Upper lobe of left lung (tissue), 6 donors: Measurements from ENCODE around the gene MIPOL1. TPM values are rescaled to one million over a fixed set of nuclear protein-coding genes. Genes with fewer than 3 reads are reported as not detected.

ENCODE experiments used
- ATAC-seq, 2 donors: fragments of 200-7000 bp; cut with Tn5 transposase; one replicate each; pipeline ENCODE4 v1.9.1; 2022; ENCODE audit warnings: mild to moderate bottlenecking in 2 of 2, moderate library complexity in 2 of 2; ENCODE audit not compliant: low FRiP score in 2 of 2
- DNase-seq, 2 donors: peaks; one replicate each; pipeline ENCODE4 v3.0.0-alpha.2; 2019 to 2020
- H3K27ac ChIP-seq, 4 donors: fragments of 200-600 bp; sonication (generic); one replicate each; pipeline ENCODE4 v1.5.1; 2016 to 2019
- H3K27me3 ChIP-seq, 4 donors: fragments of 200-600 bp; sonication (generic); one replicate each; pipeline ENCODE4 v1.5.1; 2017 to 2019
- H3K36me3 ChIP-seq, 4 donors: fragments of 200-600 bp; sonication (generic); one replicate each; pipeline ENCODE4 v1.5.1; 2016 to 2019
- H3K4me1 ChIP-seq, 4 donors: fragments of 200-600 bp; sonication (generic); one replicate each; pipeline ENCODE4 v1.5.1; 2018 to 2019
- H3K4me3 ChIP-seq, 4 donors: fragments of 200-600 bp; sonication (generic); one replicate each; pipeline ENCODE4 v1.5.1; 2017 to 2019; ENCODE audit warnings: mild to moderate bottlenecking in 2 of 4, moderate library complexity in 1 of 4
- H3K9me3 ChIP-seq, 4 donors: fragments of 200-600 bp; sonication (generic); one replicate each; pipeline ENCODE4 v1.5.1; 2018 to 2019
- CTCF ChIP-seq, 6 experiments: fragments of 450-650 bp in 4 of 6; fragments of 200-600 bp in 2 of 6; sonication (generic) in 2 of 6; IDR thresholded peaks; one replicate each; pipeline ENCODE4 v1.5.1; 2016 to 2019; ENCODE audit warnings: antibody characterized with exemption in 6 of 6
- EP300 ChIP-seq, 4 donors: sonication (generic); formaldehyde crosslinking; IDR thresholded peaks; one replicate each; pipeline ENCODE4 v1.5.1; 2017; ENCODE audit warnings: antibody characterized with exemption in 4 of 4, control low read depth in 2 of 4
- POLR2A ChIP-seq, 4 donors: fragments of 450-650 bp; IDR thresholded peaks; one replicate each; pipeline ENCODE4 v1.5.1; 2016 to 2017; ENCODE audit warnings: antibody characterized with exemption in 4 of 4, mild to moderate bottlenecking in 2 of 4
- POLR2AphosphoS5 ChIP-seq, 2 donors: sonication (generic); formaldehyde crosslinking; IDR thresholded peaks; one replicate each; pipeline ENCODE4 v1.5.1; 2017; ENCODE audit warnings: antibody characterized with exemption in 2 of 2
- WGBS, 2 donors: methylation state at CpG; one replicate each; pipeline ENCODE4 v1.1.5; 2017 to 2018; 5-methylcytosine and 5-hydroxymethylcytosine counted together
- total RNA-seq, 6 donors: library from RNA; depleted of rRNA in 4 of 6; stranded (reverse); fragments of >200 nt in 4 of 6; gene quantifications; one replicate each; pipeline versions ENCODE4 v1.1.0 to v1.2.1, GENCODE V29; 2016 to 2021
- donor health status: DM: no; HTN: no; CAD: no; lungs with moderate emphysema.
- donor health status: DM: no; HTN: yes; CAD: no; lungs with severe emphysema.

MIPOL1 gene
- total RNA-seq, 6 donors from 2014 or later: 4.1 to 32.6 (median 8.4) TPM

GRCh38 chr14:37420622-37421021 lies 222.9 kb downstream of the MIPOL1 start:
- 85 to 88% methylated on average over 2 of the region's 2 CpGs for WGBS, 2 donors
- H3K4me3 ChIP-seq: no peak overlapping the region
- H3K4me1 ChIP-seq: no peaks in the 10 kb centered on the region
- no peaks in the 10 kb centered on the region for H3K27me3 ChIP-seq
- no peak for ATAC-seq
- H3K9me3 ChIP-seq: no peaks in the 10 kb centered on the region
- H3K27ac ChIP-seq: no peak overlapping the region
- no peaks in the 10 kb centered on the region for H3K36me3 ChIP-seq
- TF ChIP-seq EP300 (IDR thresholded peaks at IDR 0.05): no peak
- TF ChIP-seq POLR2A (IDR thresholded peaks at IDR 0.05): no peak
- TF ChIP-seq POLR2AphosphoS5 (IDR thresholded peaks at IDR 0.05): no peak
- no peak for TF ChIP-seq CTCF (IDR thresholded peaks at IDR 0.05)
- DNase-seq: no peak

DNA sequence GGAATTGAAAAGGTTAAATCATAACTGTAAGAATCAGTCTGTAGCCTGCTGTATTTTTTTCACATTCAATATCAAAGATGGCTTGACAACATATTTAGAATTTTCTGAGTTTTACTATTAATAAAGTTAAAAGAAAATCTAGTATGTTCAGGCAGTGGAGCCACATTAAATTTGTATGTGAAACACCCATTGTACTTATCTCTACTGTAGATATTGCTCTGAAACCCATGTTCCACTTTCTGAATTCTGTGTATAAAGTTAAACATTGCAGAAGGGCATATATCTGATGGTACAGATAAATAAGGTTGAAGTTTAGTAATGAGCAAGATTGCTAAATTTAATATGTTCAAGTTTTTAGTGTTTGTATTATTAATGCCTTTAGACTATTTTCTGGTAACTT lies 224.6 kb downstream of the MIPOL1 start:
- no peak for ATAC-seq
- H3K36me3 ChIP-seq: no peaks in the 10 kb centered on the region
- H3K4me3 ChIP-seq: no peak overlapping the region
- no peaks in the 10 kb centered on the region for H3K4me1 ChIP-seq
- DNase-seq: no peak
- TF ChIP-seq POLR2A (IDR thresholded peaks at IDR 0.05) (no peak), CTCF (IDR thresholded peaks at IDR 0.05) (no peak), POLR2AphosphoS5 (IDR thresholded peaks at IDR 0.05) (no peak)
- H3K9me3 ChIP-seq: no peaks in the 10 kb centered on the region
- no peaks in the 10 kb centered on the region for H3K27me3 ChIP-seq
- H3K27ac ChIP-seq: no peak overlapping the region

- H3K27me3 ChIP-seq: no peaks in the 10 kb centered on the region
- no peaks in the 10 kb centered on the region for H3K9me3 ChIP-seq
- TF ChIP-seq CTCF (IDR thresholded peaks at IDR 0.05) (no peak), EP300 (IDR thresholded peaks at IDR 0.05) (no peak), POLR2A (IDR thresholded peaks at IDR 0.05) (no peak), POLR2AphosphoS5 (IDR thresholded peaks at IDR 0.05) (no peak)
- ATAC-seq: no peak
- H3K4me1 ChIP-seq: no peaks in the 10 kb centered on the region
- H3K27ac ChIP-seq: no peak overlapping the region
- DNase-seq: no peak
- no peaks in the 10 kb centered on the region for H3K36me3 ChIP-seq
- no peak overlapping the region for H3K4me3 ChIP-seq
- 55 to 56% methylated on average over 2 of the region's 2 CpGs for WGBS, 2 donors
Observed at GRCh38 chr14:37422748-37423147, 225.0 kb downstream of the MIPOL1 start.

DNA sequence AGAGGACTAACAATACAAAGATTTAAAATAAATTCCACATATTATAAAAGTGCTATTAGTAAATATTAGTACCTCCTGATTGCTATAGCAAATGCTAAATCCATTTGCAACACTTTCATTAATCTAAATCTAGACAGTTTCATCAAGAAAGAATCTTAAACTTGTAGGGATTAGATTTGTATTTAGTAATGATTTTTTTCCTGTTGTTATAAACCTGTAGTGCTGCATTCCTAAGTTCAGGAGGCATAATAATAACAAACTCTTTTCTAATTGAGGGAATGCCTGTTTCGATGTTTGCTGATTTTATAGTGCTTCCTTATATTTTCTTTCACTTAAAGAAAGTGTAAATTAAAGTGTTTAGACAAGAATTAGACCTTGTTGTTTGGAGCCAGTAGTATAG lies 231.2 kb downstream of the MIPOL1 start:
- WGBS, 2 donors: 68 to 73% methylated on average over 1 of the region's 1 CpG
- Histone ChIP-seq H3K36me3 (no peaks in the 10 kb centered on the region), H3K4me1 (no peaks in the 10 kb centered on the region), H3K27ac (no peak overlapping the region), H3K27me3 (no peaks in the 10 kb centered on the region), H3K4me3 (no peak overlapping the region), H3K9me3 (no peaks in the 10 kb centered on the region)
- DNase-seq: no peak
- no peak for TF ChIP-seq EP300 (IDR thresholded peaks at IDR 0.05)
- no peak for TF ChIP-seq POLR2AphosphoS5 (IDR thresholded peaks at IDR 0.05)
- TF ChIP-seq CTCF (IDR thresholded peaks at IDR 0.05): no peak
- no peak for TF ChIP-seq POLR2A (IDR thresholded peaks at IDR 0.05)
- no peak for ATAC-seq

DNA sequence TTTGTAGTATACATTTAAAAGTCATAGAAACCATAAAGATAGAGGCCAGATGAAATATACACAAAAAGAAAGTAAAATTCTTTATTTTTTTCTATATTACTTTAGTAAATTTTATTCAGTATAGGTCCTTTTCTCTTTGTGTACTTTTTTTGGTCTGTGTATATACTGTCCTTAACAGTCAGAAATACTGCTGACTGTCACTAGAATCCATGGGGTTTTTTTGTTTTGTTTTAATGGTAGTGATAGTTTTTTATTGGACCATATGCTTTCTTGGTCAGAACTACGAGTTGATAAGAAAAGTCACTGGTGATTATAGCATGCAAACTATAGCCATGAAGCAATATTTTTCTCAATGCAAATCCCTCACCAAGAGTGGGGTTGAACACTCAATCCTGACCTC lies 231.9 kb downstream of the MIPOL1 start:
- no peaks in the 10 kb centered on the region for H3K27me3 ChIP-seq
- 82 to 83% methylated on average over 1 of the region's 1 CpG for WGBS, 2 donors
- ATAC-seq (no peak), DNase-seq (no peak)
- H3K36me3 ChIP-seq: no peaks in the 10 kb centered on the region
- H3K4me3 ChIP-seq: no peak overlapping the region
- no peaks in the 10 kb centered on the region for H3K4me1 ChIP-seq
- TF ChIP-seq POLR2A (IDR thresholded peaks at IDR 0.05) (no peak), CTCF (IDR thresholded peaks at IDR 0.05) (no peak), EP300 (IDR thresholded peaks at IDR 0.05) (no peak), POLR2AphosphoS5 (IDR thresholded peaks at IDR 0.05) (no peak)
- no peak overlapping the region for H3K27ac ChIP-seq
- no peaks in the 10 kb centered on the region for H3K9me3 ChIP-seq
